MM.1S (cell line): Measurements from ENCODE around the gene NT5M.

Experiments
- CTCF ChIP-seq: fragments of 300-600 bp; sonication (generic); IDR thresholded peaks from 2 replicates; pipeline ENCODE4 v1.5.1; 2016; ENCODE audit warnings: antibody characterized with exemption, low read length, mixed read lengths
- EZH2phosphoT487 ChIP-seq: fragments of 300-600 bp; sonication (generic); IDR thresholded peaks from 2 replicates; pipeline ENCODE4 v1.6.1; 2018; ENCODE audit warnings: antibody characterized with exemption, low read length

- TF ChIP-seq CTCF, result no peak
- TF ChIP-seq EZH2phosphoT487, result no peak
Measured at GRCh38 chr17:17351901-17352781, 49.0 kb downstream of the NT5M start.
